NCI-H2227 treated with DMSO at 0.1 percent for 48 hours (cell line): ENCODE data around the gene TRANK1.
"Not testable (repeated sequence)": the region's sequence is repeated elsewhere in the genome, so short reads cannot be mapped to it uniquely, and the experiment has no call there.

Experiments used
- DNase-seq: peaks from one replicate; lab custom pipeline; 2025; lab: John Stamatoyannopoulos, UW

The TRANK1 gene

GRCh38 chr3:36957063-36957462, 12.2 kb upstream of the TRANK1 start:
- no peak for DNase-seq

GRCh38 chr3:36956155-36956554, 11.3 kb upstream of the TRANK1 start:
- DNase-seq, result no peak

GRCh38 chr3:36954452-36955134, 9.7 kb upstream of the TRANK1 start:
- no peak for DNase-seq

GRCh38 chr3:36947814-36948213, 3.0 kb upstream of the TRANK1 start:
- DNase-seq, result not testable (repeated sequence)

- DNase-seq, result no peak
These were observed 603 bp upstream of the TRANK1 start for GRCh38 chr3:36945333-36945980.

GRCh38 chr3:36944012-36944640, 728 bp downstream of the TRANK1 start:
- DNase-seq, result peak; percentile 35

- DNase-seq, result no peak
These were observed 1.3 kb downstream of the TRANK1 start for GRCh38 chr3:36943601-36944000.

- DNase-seq, result no peak
These were observed 2.1 kb downstream of the TRANK1 start for GRCh38 chr3:36942638-36943248.

- DNase-seq, result no peak
These were observed 3.2 kb downstream of the TRANK1 start for GRCh38 chr3:36941658-36942057.

- no peak for DNase-seq
These were observed 3.7 kb downstream of the TRANK1 start for GRCh38 chr3:36941162-36941561.

GRCh38 chr3:36937492-36937891, 7.4 kb downstream of the TRANK1 start:
- DNase-seq, result no peak

- no peak for DNase-seq
These were observed 11.1 kb downstream of the TRANK1 start for GRCh38 chr3:36933540-36934296.

GRCh38 chr3:36931424-36931823, 13.4 kb downstream of the TRANK1 start:
- not testable (repeated sequence) for DNase-seq

GRCh38 chr3:36928220-36928619, 16.6 kb downstream of the TRANK1 start:
- DNase-seq, result no peak

- no peak for DNase-seq
These were observed 18.5 kb downstream of the TRANK1 start for GRCh38 chr3:36926292-36926897.

- DNase-seq, result no peak
These were observed 19.9 kb downstream of the TRANK1 start for GRCh38 chr3:36924744-36925521.

GRCh38 chr3:36923981-36924743, 20.7 kb downstream of the TRANK1 start:
- no peak for DNase-seq

GRCh38 chr3:36923523-36923943, 21.3 kb downstream of the TRANK1 start:
- DNase-seq, result no peak

- no peak for DNase-seq
These were observed 23.8 kb downstream of the TRANK1 start for GRCh38 chr3:36920884-36921567.
